HEK293T (cell line): Measurements from ENCODE around the gene ENPP1.

Experiments
- CTCF ChIA-PET: fragments of 350-600 bp; formaldehyde crosslinking; extraction: SDS; loops from one replicate; lab custom pipeline; 2021; ENCODE audit warnings: antibody characterized with exemption, inconsistent platforms; lab: Yijun Ruan, JAX
- POLR2A ChIA-PET: fragments of 350-600 bp; formaldehyde crosslinking; extraction: SDS; loops from one replicate; lab custom pipeline; 2020; ENCODE audit warnings: antibody characterized with exemption, inconsistent platforms; lab: Yijun Ruan, JAX
- DNase-seq: peaks from one replicate; pipeline ENCODE4 v3.0.0; 2012; ENCODE audit warnings: mixed read lengths; ENCODE audit errors: extremely low spot score
- ARNT ChIP-seq: fragments of 450-650 bp; IDR thresholded peaks from 2 replicates; pipeline ENCODE4 v1.6.1; 2017; ENCODE audit warnings: mild to moderate bottlenecking
- BHLHE40 ChIP-seq: fragments of 450-650 bp; IDR thresholded peaks from 2 replicates; pipeline ENCODE4 v1.6.1; 2016; ENCODE audit warnings: mild to moderate bottlenecking, moderate library complexity, borderline replicate concordance
- CTBP1 ChIP-seq: fragments of 450-650 bp; IDR thresholded peaks from 2 replicates; pipeline ENCODE4 v1.6.1; 2016; ENCODE audit warnings: borderline replicate concordance
- ELF4 ChIP-seq: fragments of 450-650 bp; IDR thresholded peaks from 2 replicates; pipeline ENCODE4 v1.6.1; 2017; ENCODE audit warnings: antibody characterized with exemption
- FOXA1 ChIP-seq: fragments of 450-650 bp; IDR thresholded peaks from 2 replicates; pipeline ENCODE4 v1.6.1; 2016; ENCODE audit warnings: mild to moderate bottlenecking
- FOXK2 ChIP-seq: fragments of 450-650 bp; IDR thresholded peaks from 2 replicates; pipeline ENCODE4 v1.6.1; 2016; ENCODE audit warnings: mild to moderate bottlenecking
- FOXM1 ChIP-seq: fragments of 450-650 bp; IDR thresholded peaks from 2 replicates; pipeline ENCODE4 v1.6.1; 2017; ENCODE audit warnings: mild to moderate bottlenecking, borderline replicate concordance
- HDGF ChIP-seq: fragments of 450-650 bp; IDR thresholded peaks from 2 replicates; pipeline ENCODE4 v1.6.1; 2017; ENCODE audit warnings: antibody characterized with exemption, borderline replicate concordance
- L3MBTL2 ChIP-seq: fragments of 450-650 bp; conservative IDR thresholded peaks from 2 replicates; pipeline ENCODE4 v1.6.1; 2016; ENCODE audit warnings: mild to moderate bottlenecking
- LEF1 ChIP-seq: fragments of 450-650 bp; IDR thresholded peaks from 2 replicates; pipeline ENCODE4 v1.6.1; 2017; ENCODE audit warnings: mild to moderate bottlenecking, borderline replicate concordance
- NFRKB ChIP-seq: fragments of 450-650 bp; IDR thresholded peaks from 2 replicates; pipeline ENCODE4 v1.6.1; 2016; ENCODE audit warnings: mild to moderate bottlenecking, moderate library complexity
- PKNOX1 ChIP-seq: fragments of 450-650 bp; IDR thresholded peaks from 2 replicates; pipeline ENCODE4 v1.6.1; 2016
- SP1 ChIP-seq: fragments of 450-650 bp; IDR thresholded peaks from 2 replicates; pipeline ENCODE4 v1.6.1; 2017
- SUZ12 ChIP-seq: fragments of 450-650 bp; IDR thresholded peaks from 2 replicates; pipeline ENCODE4 v1.6.1; 2016; ENCODE audit warnings: mild to moderate bottlenecking
- TARDBP ChIP-seq: fragments of 450-650 bp; IDR thresholded peaks from 2 replicates; pipeline ENCODE4 v1.6.1; 2016
- ZNF384 ChIP-seq: fragments of 450-650 bp; IDR thresholded peaks from 2 replicates; pipeline ENCODE4 v1.6.1; 2016

The ENPP1 gene

DNA sequence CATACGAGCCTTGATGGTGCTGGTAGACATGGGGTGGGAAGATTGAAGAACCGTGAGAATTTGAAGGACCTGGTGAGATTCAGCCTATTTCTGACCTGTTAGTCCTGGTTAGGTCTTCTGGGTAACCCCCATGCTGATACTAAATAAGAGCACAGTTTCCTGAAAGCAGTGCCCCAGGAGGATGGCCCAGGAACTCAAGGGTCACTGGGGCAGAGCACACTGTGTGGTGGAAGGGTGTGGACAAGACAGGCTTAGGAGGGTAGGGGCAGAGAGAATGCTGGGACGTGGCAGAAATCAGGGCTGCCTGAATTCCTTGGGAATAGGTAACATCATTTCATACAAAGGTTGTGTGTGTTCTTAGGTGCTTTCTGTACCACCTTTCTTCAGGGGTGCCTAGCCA lies 31.9 kb upstream of the ENPP1 start:
- DNase-seq, result no peak
- CTCF ChIA-PET, result no interaction called here
- POLR2A ChIA-PET, result no interaction called here
- TF ChIP-seq SUZ12 (no peak), FOXA1 (no peak), SP1 (no peak), NFRKB (no peak), ARNT (no peak), LEF1 (no peak), CTBP1 (no peak), ZNF384 (no peak), TARDBP (no peak), BHLHE40 (no peak), ELF4 (no peak), PKNOX1 (no peak), HDGF (no peak), L3MBTL2 (no peak), FOXK2 (no peak)

DNA sequence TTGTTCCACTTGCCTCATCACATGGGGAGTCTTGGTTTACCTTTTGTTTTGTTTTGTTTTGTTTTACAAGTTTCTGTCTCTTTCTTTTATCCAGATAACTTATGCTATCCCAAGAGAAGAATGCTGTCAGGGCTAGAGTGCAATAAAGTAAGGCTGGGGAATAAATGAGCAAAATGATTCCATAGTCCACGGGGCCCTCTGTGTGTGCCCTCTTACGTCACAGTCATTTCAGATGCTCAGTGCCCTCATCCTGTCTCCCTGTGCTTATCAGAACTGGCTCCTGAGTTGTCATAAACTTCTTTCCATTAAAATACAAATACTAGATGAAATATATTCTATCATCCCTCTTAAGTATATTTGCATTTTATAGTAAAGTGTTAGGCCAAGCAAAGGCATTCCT lies 30.8 kb upstream of the ENPP1 start:
- ChIA-PET POLR2A (no interaction called here), CTCF (no interaction called here)
- DNase-seq, result no peak
- no peak for TF ChIP-seq FOXK2
- no peak for TF ChIP-seq TARDBP
- TF ChIP-seq HDGF, result no peak
- TF ChIP-seq L3MBTL2, result no peak
- TF ChIP-seq SUZ12, result no peak
- no peak for TF ChIP-seq PKNOX1
- no peak for TF ChIP-seq SP1
- no peak for TF ChIP-seq ELF4
- no peak for TF ChIP-seq LEF1
- TF ChIP-seq BHLHE40, result no peak

- no peak for DNase-seq
- TF ChIP-seq ARNT (no peak), BHLHE40 (no peak), ELF4 (no peak), L3MBTL2 (no peak), SUZ12 (no peak), FOXA1 (no peak), NFRKB (no peak), SP1 (no peak), PKNOX1 (no peak), ZNF384 (no peak)
- ChIA-PET POLR2A (no interaction called here), CTCF (no interaction called here)
Observed at GRCh38 chr6:131778169-131778568, 29.7 kb upstream of the ENPP1 start.

GRCh38 chr6:131779304-131779703 lies 28.5 kb upstream of the ENPP1 start:
- no peak for TF ChIP-seq ARNT
- ChIA-PET POLR2A (no interaction called here), CTCF (no interaction called here)
- DNase-seq, result no peak

DNA sequence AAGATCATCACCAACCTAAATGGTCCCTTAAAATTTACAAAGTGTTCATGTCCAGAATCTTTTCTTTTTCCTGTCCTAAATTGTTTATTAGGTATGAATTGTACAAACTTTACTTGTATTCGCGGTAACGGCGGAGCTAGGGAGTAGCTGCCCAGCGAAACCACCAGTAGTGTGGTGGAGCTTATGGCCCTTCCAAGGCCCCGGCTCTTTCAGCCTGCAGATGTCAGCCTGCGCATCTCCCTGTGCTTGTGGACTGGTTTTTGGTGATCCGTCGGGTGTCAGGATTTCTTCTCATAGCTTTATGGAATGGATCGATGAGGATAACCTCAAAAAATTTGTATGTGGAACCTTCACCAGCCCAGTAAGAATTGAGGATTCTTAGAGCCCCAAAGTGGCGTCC lies 27.2 kb upstream of the ENPP1 start:
- TF ChIP-seq SUZ12 (no peak), CTBP1 (no peak), LEF1 (no peak), SP1 (no peak), PKNOX1 (no peak), NFRKB (no peak), FOXK2 (no peak), ARNT (no peak)
- POLR2A ChIA-PET, result no interaction called here
- CTCF ChIA-PET, result no interaction called here
- DNase-seq, result no peak

DNA sequence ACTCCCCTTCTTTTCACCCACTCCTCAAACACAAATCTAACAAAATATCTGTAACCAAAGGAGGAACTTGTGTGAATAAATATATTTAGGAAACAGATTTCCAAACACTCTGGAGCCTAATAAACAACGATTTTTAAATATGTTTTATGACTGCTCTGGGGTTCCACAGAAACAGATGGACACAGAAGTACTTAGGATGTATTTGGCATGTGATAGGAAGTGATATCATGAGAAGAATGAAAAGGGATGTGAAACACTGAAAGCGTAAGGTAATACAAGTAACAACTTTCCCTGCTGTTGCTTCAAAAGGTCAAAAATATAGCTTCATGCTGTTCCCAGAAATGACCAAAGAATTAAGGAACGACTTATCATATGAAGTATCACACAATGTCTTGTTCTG lies 26.1 kb upstream of the ENPP1 start:
- POLR2A ChIA-PET, result no interaction called here
- CTCF ChIA-PET, result interaction anchor here (1.7 kb wide), 1 partner anchor 128 kb away, joined by 6 read pairs; no protein-coding TSS in a partner anchor
- DNase-seq, result no peak
- TF ChIP-seq NFRKB, result no peak
- TF ChIP-seq BHLHE40, result no peak
- TF ChIP-seq FOXA1, result no peak
- TF ChIP-seq SP1, result no peak
- TF ChIP-seq TARDBP, result no peak
- TF ChIP-seq PKNOX1, result no peak
- no peak for TF ChIP-seq ARNT
- TF ChIP-seq HDGF, result no peak
- TF ChIP-seq SUZ12, result no peak
- no peak for TF ChIP-seq CTBP1
- TF ChIP-seq ZNF384, result no peak
- no peak for TF ChIP-seq FOXK2
- no peak for TF ChIP-seq LEF1
- TF ChIP-seq ELF4, result no peak
- no peak for TF ChIP-seq FOXM1
